ENCODE data around the gene JCHAIN.

GRCh38 chr4:70705183-70706043 is 39.1 kb upstream of the JCHAIN start:
- no peak for TF ChIP-seq GATA2 (IDR thresholded peaks at IDR 0.05; ENCODE audit: low read depth, low read length)
- TF ChIP-seq GATA3 (IDR thresholded peaks at IDR 0.05; ENCODE audit: low read depth, low read length) = no peak
